Right lobe of liver (tissue), 6 donors: Measurements from ENCODE around the gene TINAG. TPM values are rescaled to one million over a fixed set of nuclear protein-coding genes. Genes with fewer than 3 reads are reported as not detected.

Experiments
- ATAC-seq, 4 donors: fragments of 200-7000 bp; cut with Tn5 transposase; one replicate each; pipeline ENCODE4 v1.9.1; 2020; ENCODE audit warnings: mild to moderate bottlenecking in 4 of 4, moderate library complexity in 4 of 4
- DNase-seq, 3 donors: peaks; one replicate each; pipeline ENCODE4 v3.0.0-alpha.2; 2020
- H3K27ac ChIP-seq, 3 donors: fragments of 200-600 bp; one replicate each; pipeline ENCODE4 v1.8.0; 2022
- H3K27me3 ChIP-seq, 2 donors: fragments of 200-600 bp; one replicate each; pipeline ENCODE4 v1.8.0; 2022
- H3K36me3 ChIP-seq, 4 donors: fragments of 200-600 bp; sonication (generic) in 1 of 4; one replicate each; pipeline versions ENCODE4 v1.5.1 to v1.8.0; 2017 to 2022; ENCODE audit warnings: control low read depth in 1 of 4
- H3K4me1 ChIP-seq, 4 donors: fragments of 200-600 bp; sonication (generic) in 1 of 4; one replicate each; pipeline versions ENCODE4 v1.5.1 to v1.8.0; 2017 to 2022; ENCODE audit warnings: control low read depth in 1 of 4
- H3K4me3 ChIP-seq, 3 donors: fragments of 200-600 bp; one replicate each; pipeline ENCODE4 v1.8.0; 2022
- H3K9me3 ChIP-seq, 4 donors: fragments of 200-600 bp; sonication (generic) in 1 of 4; one replicate each; pipeline versions ENCODE4 v1.5.1 to v1.8.0; 2017 to 2022; ENCODE audit warnings: control low read depth in 1 of 4
- POLR2A ChIP-seq: fragments of 450-650 bp; IDR thresholded peaks from one replicate; pipeline ENCODE4 v1.6.1; 2017; ENCODE audit warnings: antibody characterized with exemption, mild to moderate bottlenecking
- WGBS: methylation state at CpG from one replicate; pipeline ENCODE4 v1.1.6; 2018; ENCODE audit warnings: low coverage, low lambda C conversion rate; ENCODE audit not compliant: insufficient coverage; ENCODE audit errors: missing lambda C conversion rate; 5-methylcytosine and 5-hydroxymethylcytosine counted together
- intact Hi-C, 2 donors: fragments of 100-400 bp; cut with DNase I; formaldehyde crosslinking; loops; one replicate each; pipeline versions ENCODE4 v1.11.2 to v1.14.1; 2022
- total RNA-seq, 6 experiments: library from RNA; depleted of rRNA in 2 of 6; stranded (reverse); fragments of >200 nt in 2 of 6; fragmentation: NEBNext Ultra II Directional in 3 of 6; extraction: Animal tissue kit (Norgen Biotek cat#: 25700) in 3 of 6; gene quantifications; one replicate each; pipeline versions ENCODE4 v1.1.0 to v1.2.4, GENCODE V29; 2016 to 2023
- TF ChIP-seq, protein P1 (sequence below), 4 donors: fragments of 200-600 bp in 3 of 4; fragments of 450-650 bp in 1 of 4; IDR thresholded peaks; one replicate each; pipeline versions ENCODE4 v1.5.1 to v1.8.0; 2016 to 2022; ENCODE audit warnings: antibody characterized with exemption in 4 of 4, mild to moderate bottlenecking in 2 of 4
- donor health status: DM: no; HTN: yes; CAD: no.
- donor health status: DM: no; HTN: no; CAD: no.
- donor health status: DM: no; HTN: no; CAD: no.
- donor health status: DM: no; HTN: yes; CAD: no.
- donor health status: DM: no; HTN: yes; CAD: no.

The TINAG gene
- total RNA-seq, 6 experiments from 2014 or later, result not detected

DNA sequence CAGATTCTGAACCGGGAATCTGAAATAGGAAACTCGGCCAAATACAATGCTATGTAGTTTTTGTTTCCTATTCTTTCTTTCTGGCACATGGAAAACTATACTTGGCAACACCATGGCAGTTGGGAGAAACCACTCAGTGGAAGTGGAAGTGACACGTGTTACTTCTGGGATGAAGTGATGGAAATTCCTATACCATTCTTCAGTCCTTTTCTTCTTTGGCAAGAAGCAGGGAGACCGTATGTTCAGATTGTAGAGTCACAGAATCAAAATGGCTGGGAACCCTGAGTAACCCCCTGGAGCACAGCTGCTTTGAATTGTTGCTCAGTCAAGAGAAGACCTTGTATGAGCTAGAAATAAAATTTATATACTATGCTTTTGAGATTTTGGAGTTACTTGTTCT is 18.8 kb upstream of the TINAG start:
- no peaks in the 10 kb centered on the region for H3K4me1 ChIP-seq
- intact Hi-C loops, result no loop called here
- H3K36me3 ChIP-seq, result no peaks in the 10 kb centered on the region
- TF ChIP-seq, protein P1, sequence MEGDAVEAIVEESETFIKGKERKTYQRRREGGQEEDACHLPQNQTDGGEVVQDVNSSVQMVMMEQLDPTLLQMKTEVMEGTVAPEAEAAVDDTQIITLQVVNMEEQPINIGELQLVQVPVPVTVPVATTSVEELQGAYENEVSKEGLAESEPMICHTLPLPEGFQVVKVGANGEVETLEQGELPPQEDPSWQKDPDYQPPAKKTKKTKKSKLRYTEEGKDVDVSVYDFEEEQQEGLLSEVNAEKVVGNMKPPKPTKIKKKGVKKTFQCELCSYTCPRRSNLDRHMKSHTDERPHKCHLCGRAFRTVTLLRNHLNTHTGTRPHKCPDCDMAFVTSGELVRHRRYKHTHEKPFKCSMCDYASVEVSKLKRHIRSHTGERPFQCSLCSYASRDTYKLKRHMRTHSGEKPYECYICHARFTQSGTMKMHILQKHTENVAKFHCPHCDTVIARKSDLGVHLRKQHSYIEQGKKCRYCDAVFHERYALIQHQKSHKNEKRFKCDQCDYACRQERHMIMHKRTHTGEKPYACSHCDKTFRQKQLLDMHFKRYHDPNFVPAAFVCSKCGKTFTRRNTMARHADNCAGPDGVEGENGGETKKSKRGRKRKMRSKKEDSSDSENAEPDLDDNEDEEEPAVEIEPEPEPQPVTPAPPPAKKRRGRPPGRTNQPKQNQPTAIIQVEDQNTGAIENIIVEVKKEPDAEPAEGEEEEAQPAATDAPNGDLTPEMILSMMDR (IDR thresholded peaks at IDR 0.05), result no peak
- no peak for TF ChIP-seq POLR2A
- DNase-seq (no peak), ATAC-seq (no peak)
- 61% methylated on average over 4 of the region's 4 CpGs for WGBS
- no peaks in the 10 kb centered on the region for H3K27me3 ChIP-seq
- no peaks in the 10 kb centered on the region for H3K9me3 ChIP-seq
- H3K27ac ChIP-seq, result no peak overlapping the region
- H3K4me3 ChIP-seq, result no peak overlapping the region

DNA sequence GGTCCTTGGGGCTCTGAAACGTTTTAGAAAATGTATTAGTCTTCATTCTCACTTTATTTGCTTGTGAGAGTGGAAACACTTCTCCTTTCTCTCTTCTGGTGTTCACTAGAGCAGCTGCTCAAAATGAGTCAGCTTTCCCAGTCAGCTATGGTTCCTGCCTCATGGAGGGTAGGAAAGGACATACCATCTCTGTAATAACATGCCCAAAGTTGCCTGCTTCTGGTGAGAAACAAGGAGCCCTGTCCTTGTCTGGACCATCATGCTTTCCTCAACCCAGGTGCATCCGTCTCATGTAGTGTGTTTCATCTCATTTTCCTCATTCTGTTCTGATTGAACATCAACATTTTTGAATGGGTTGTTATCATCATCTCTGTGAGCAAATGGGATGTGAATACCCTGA is 17.1 kb upstream of the TINAG start:
- intact Hi-C loops, result no loop called here
- no peak for TF ChIP-seq POLR2A
- TF ChIP-seq, protein P1 (IDR thresholded peaks at IDR 0.05), result no peak
- Histone ChIP-seq H3K4me1 (no peaks in the 10 kb centered on the region), H3K27ac (no peak overlapping the region), H3K27me3 (no peaks in the 10 kb centered on the region), H3K36me3 (no peaks in the 10 kb centered on the region), H3K9me3 (no peaks in the 10 kb centered on the region), H3K4me3 (no peak overlapping the region)
- no peak for ATAC-seq
- DNase-seq, result no peak
- WGBS, result 38% methylated on average over 2 of the region's 2 CpGs

DNA sequence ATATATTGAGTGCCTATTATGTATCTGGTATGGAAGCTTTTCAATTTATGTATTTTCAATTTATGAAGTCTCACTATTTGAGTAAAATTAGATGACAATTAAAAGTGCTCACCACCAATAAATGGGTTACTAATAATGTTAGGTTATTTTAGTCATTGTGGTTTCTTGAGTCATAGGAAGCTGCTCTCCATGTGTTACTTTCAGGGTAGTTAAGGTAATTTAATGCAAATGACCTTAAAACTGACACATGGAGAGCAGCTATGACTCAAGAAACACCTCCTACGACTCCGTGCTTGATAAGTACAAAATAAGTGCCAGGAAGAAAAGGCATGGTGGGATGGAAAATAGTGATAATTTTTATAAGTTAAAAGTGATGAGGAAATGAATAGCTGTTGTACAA is 16.5 kb upstream of the TINAG start:
- no peaks in the 10 kb centered on the region for H3K27me3 ChIP-seq
- H3K4me1 ChIP-seq, result no peaks in the 10 kb centered on the region
- no peak overlapping the region for H3K4me3 ChIP-seq
- DNase-seq, result no peak
- H3K9me3 ChIP-seq, result no peaks in the 10 kb centered on the region
- H3K27ac ChIP-seq, result no peak overlapping the region
- no peak for ATAC-seq
- TF ChIP-seq POLR2A, result no peak
- TF ChIP-seq, protein P1 (IDR thresholded peaks at IDR 0.05), result no peak
- WGBS, result 65% methylated on average over 2 of the region's 2 CpGs
- no peaks in the 10 kb centered on the region for H3K36me3 ChIP-seq
- intact Hi-C loops, result no loop called here

DNA sequence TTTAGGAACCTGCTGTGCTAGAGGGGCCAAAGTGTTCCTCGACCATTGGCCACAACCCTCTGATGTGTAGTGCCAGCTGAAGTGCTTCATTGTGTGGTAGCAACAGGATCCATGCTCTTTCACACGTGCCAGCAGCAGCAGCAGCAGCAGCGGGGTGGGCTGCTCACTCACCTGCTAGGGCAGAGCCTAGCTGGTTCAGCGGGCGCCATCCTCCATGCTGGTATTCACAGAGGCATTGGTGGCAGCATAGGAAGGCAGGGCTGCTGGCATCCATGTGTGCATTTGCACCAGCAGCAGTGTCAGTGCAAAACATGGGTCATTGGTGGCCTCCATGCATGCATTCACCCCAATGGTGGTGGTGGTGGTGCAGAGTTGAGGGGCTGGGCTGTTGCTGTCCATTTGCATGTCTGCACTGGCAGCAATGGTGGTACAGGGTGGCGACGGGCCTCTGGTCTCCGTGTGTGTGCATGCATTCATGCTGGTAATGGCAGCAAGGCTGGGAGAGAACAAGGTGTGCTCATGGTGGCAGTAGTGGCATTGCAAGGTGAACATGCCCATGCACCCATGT is 13.2 kb upstream of the TINAG start:
- Histone ChIP-seq H3K9me3 (no peaks in the 10 kb centered on the region), H3K27ac (no peak overlapping the region), H3K4me1 (no peaks in the 10 kb centered on the region), H3K27me3 (no peaks in the 10 kb centered on the region), H3K36me3 (no peaks in the 10 kb centered on the region), H3K4me3 (no peak overlapping the region)
- DNase-seq (peak in 1 of 3 donors; percentile 48), ATAC-seq (peak in 1 of 4 donors; percentile 10)
- no CpG with 5 or more reads among the region's 8 CpGs for WGBS
- intact Hi-C loops, result no loop called here
- no peak for TF ChIP-seq POLR2A
- TF ChIP-seq, protein P1 (IDR thresholded peaks at IDR 0.05), result no peak
